ENCODE measurements around the gene PTTG1. TPM values are rescaled to one million over a fixed set of nuclear protein-coding genes. Genes with fewer than 3 reads are reported as not detected.
A peak's percentile ranks its signal among the peaks of the same experiment; 100 is the strongest.

PTTG1 gene
- total RNA-seq, 1 donor from 2014 or later: 425 TPM

GRCh38 chr5:160419458-160420330 lies 2.0 kb upstream of the PTTG1 start:
- Histone ChIP-seq H3K4me2 (peak overlapping the region; percentile 96), H3F3A (ENCODE audit: low read depth) (peaks cover 15% of the 10 kb centered on the region), H3K4me1 (peaks cover 41% of the 10 kb centered on the region), H3K4me3 (peak overlapping the region; percentile 86), H3K9ac (peak overlapping the region; percentile 51), H3K36me3 (peaks cover 15% of the 10 kb centered on the region), H3K27ac (peak overlapping the region; percentile 58), H3K9me3 (ENCODE audit: low read depth) (no peaks in the 10 kb centered on the region), H2AFZ (replicated peaks) (peak overlapping the region; percentile 80), H4K20me1 (ENCODE audit: low read depth) (peaks cover 30% of the 10 kb centered on the region), H3K27me3 (no peaks in the 10 kb centered on the region), H3K79me2 (ENCODE audit: low read depth) (peaks cover 56% of the 10 kb centered on the region)
- DNase-seq (ENCODE audit: low spot score): no peak
- H3K4me1 Mint-ChIP-seq: peaks cover 49% of the 10 kb centered on the region
- no peaks in the 10 kb centered on the region for H3K27me3 Mint-ChIP-seq (ENCODE audit: insufficient read depth, low read depth)
- peaks cover 3% of the 10 kb centered on the region for H3K36me3 Mint-ChIP-seq
- peak overlapping the region; percentile 82 for H3K27ac Mint-ChIP-seq
- H3K9me3 Mint-ChIP-seq: no peaks in the 10 kb centered on the region
- no peak for TF ChIP-seq CTCF (IDR thresholded peaks at IDR 0.05)
- TF ChIP-seq EZH2phosphoT487 (IDR thresholded peaks at IDR 0.05): no peak
- no peak for TF ChIP-seq EZH2 (IDR thresholded peaks at IDR 0.05)
- peak overlapping the region; percentile 96 for H3K4me3 Mint-ChIP-seq

- Histone ChIP-seq H3F3A (ENCODE audit: low read depth) (peaks cover 15% of the 10 kb centered on the region), H3K27me3 (no peaks in the 10 kb centered on the region), H3K9ac (no peak overlapping the region), H3K4me2 (peak overlapping the region; percentile 96), H3K79me2 (ENCODE audit: low read depth) (peaks cover 61% of the 10 kb centered on the region), H3K27ac (no peak overlapping the region), H3K36me3 (peaks cover 15% of the 10 kb centered on the region), H3K4me3 (no peak overlapping the region), H4K20me1 (ENCODE audit: low read depth) (peaks cover 35% of the 10 kb centered on the region), H2AFZ (replicated peaks) (peak overlapping the region; percentile 80), H3K9me3 (ENCODE audit: low read depth) (no peaks in the 10 kb centered on the region), H3K4me1 (peaks cover 47% of the 10 kb centered on the region)
- Mint-ChIP-seq H3K27ac (peak overlapping the region; percentile 26), H3K27me3 (ENCODE audit: insufficient read depth, low read depth) (no peaks in the 10 kb centered on the region), H3K4me3 (peak overlapping the region; percentile 96), H3K36me3 (peaks cover 5% of the 10 kb centered on the region), H3K9me3 (no peaks in the 10 kb centered on the region), H3K4me1 (peaks cover 54% of the 10 kb centered on the region)
- DNase-seq (ENCODE audit: low spot score): no peak
- TF ChIP-seq EZH2 (IDR thresholded peaks at IDR 0.05) (no peak), CTCF (IDR thresholded peaks at IDR 0.05) (no peak), EZH2phosphoT487 (IDR thresholded peaks at IDR 0.05) (no peak)
These were observed 1.4 kb upstream of the PTTG1 start for GRCh38 chr5:160420331-160420610.

GRCh38 chr5:160423099-160423498 lies 1.4 kb downstream of the PTTG1 start:
- Histone ChIP-seq H3F3A (ENCODE audit: low read depth) (peaks cover 15% of the 10 kb centered on the region), H3K9ac (peak overlapping the region; percentile 62), H3K4me2 (peak overlapping the region; percentile 87), H3K79me2 (ENCODE audit: low read depth) (peaks cover 55% of the 10 kb centered on the region), H3K4me3 (peak overlapping the region; percentile 93), H3K9me3 (ENCODE audit: low read depth) (no peaks in the 10 kb centered on the region), H3K36me3 (peaks cover 27% of the 10 kb centered on the region), H4K20me1 (ENCODE audit: low read depth) (peaks cover 38% of the 10 kb centered on the region), H2AFZ (replicated peaks) (no peak overlapping the region), H3K27ac (no peak overlapping the region), H3K4me1 (peaks cover 46% of the 10 kb centered on the region), H3K27me3 (no peaks in the 10 kb centered on the region)
- no peak for DNase-seq (ENCODE audit: low spot score)
- H3K4me3 Mint-ChIP-seq: peak overlapping the region; percentile 94
- peaks cover 15% of the 10 kb centered on the region for H3K36me3 Mint-ChIP-seq
- no peaks in the 10 kb centered on the region for H3K9me3 Mint-ChIP-seq
- no peaks in the 10 kb centered on the region for H3K27me3 Mint-ChIP-seq (ENCODE audit: insufficient read depth, low read depth)
- peaks cover 53% of the 10 kb centered on the region for H3K4me1 Mint-ChIP-seq
- peak overlapping the region; percentile 39 for H3K27ac Mint-ChIP-seq
- TF ChIP-seq CTCF (IDR thresholded peaks at IDR 0.05) (no peak), EZH2phosphoT487 (IDR thresholded peaks at IDR 0.05) (no peak), EZH2 (IDR thresholded peaks at IDR 0.05) (no peak)

All from neural progenitor cell (in vitro differentiated cells).